HL-60 (cell line): ENCODE data around the gene ZNF664.

Experiments
- DNase-seq, 2 experiments: peaks; one replicate each; pipeline ENCODE4 v3.0.0-alpha.2; 2010 to 2020; ENCODE audit warnings: low read depth in 1 of 2, low spot score in 1 of 2
- H3K27ac ChIP-seq: fragments of 250-450 bp; sonication (Bioruptor Pico); replicated peaks from 2 replicates; pipeline ENCODE4 v1.5.1; 2020; ENCODE audit warnings: mild to moderate bottlenecking, moderate library complexity
- H3K27me3 ChIP-seq: fragments of 250-450 bp; sonication (Bioruptor Pico); 2 replicates; pipeline ENCODE4 v1.5.1; 2021; ENCODE audit warnings: mild to moderate bottlenecking, moderate library complexity; ENCODE audit not compliant: insufficient read depth, poor library complexity, severe bottlenecking
- H3K4me3 ChIP-seq: replicated peaks from 2 replicates; pipeline ENCODE4 v1.5.1; 2011; ENCODE audit warnings: mild to moderate bottlenecking, control low read depth, low read length; ENCODE audit not compliant: insufficient read depth
- CTCF ChIP-seq: IDR thresholded peaks from one replicate; pipeline ENCODE4 v1.5.1; 2011; ENCODE audit warnings: low read length, control low read depth, inconsistent platforms; ENCODE audit not compliant: insufficient read depth
- GABPA ChIP-seq: IDR thresholded peaks from 2 replicates; pipeline ENCODE4 v1.6.1; 2012; ENCODE audit warnings: low read depth
- POLR2AphosphoS5 ChIP-seq: IDR thresholded peaks from 2 replicates; pipeline ENCODE4 v1.6.1; 2012; ENCODE audit warnings: low read depth
- REST ChIP-seq: IDR thresholded peaks from 2 replicates; pipeline ENCODE4 v1.6.1; 2012; ENCODE audit warnings: low read depth; ENCODE audit not compliant: insufficient replicate concordance
- SPI1 ChIP-seq: IDR thresholded peaks from 2 replicates; pipeline ENCODE4 v1.6.1; 2012; ENCODE audit warnings: low read depth, mild to moderate bottlenecking, borderline replicate concordance

ZNF664 gene

GRCh38 chr12:123983822-123984485 lies 10.9 kb downstream of the ZNF664 start:
- Histone ChIP-seq H3K4me3 (no peak overlapping the region), H3K27ac (no peak overlapping the region), H3K27me3 (no peaks in the 10 kb centered on the region)
- DNase-seq: peak; percentile 18 to 55
- peak; percentile 28 for TF ChIP-seq CTCF
- no peak for TF ChIP-seq GABPA

- H3K27me3 ChIP-seq: no peaks in the 10 kb centered on the region
- H3K27ac ChIP-seq: no peak overlapping the region
- no peak overlapping the region for H3K4me3 ChIP-seq
- no peak for DNase-seq
- TF ChIP-seq POLR2AphosphoS5 (no peak), SPI1 (no peak), REST (no peak), CTCF (no peak), GABPA (no peak)
Observed at GRCh38 chr12:123984903-123985302, 11.9 kb downstream of the ZNF664 start.

- H3K4me3 ChIP-seq: no peak overlapping the region
- no peak overlapping the region for H3K27ac ChIP-seq
- no peaks in the 10 kb centered on the region for H3K27me3 ChIP-seq
- TF ChIP-seq REST (no peak), POLR2AphosphoS5 (no peak), SPI1 (no peak), CTCF (no peak), GABPA (no peak)
- no peak for DNase-seq
Observed at GRCh38 chr12:123986374-123986965, 13.5 kb downstream of the ZNF664 start.

- no peak for TF ChIP-seq SPI1
- TF ChIP-seq POLR2AphosphoS5: no peak
- no peak for TF ChIP-seq REST
- TF ChIP-seq CTCF: no peak
- TF ChIP-seq GABPA: no peak
- no peak for DNase-seq
- Histone ChIP-seq H3K27ac (no peak overlapping the region), H3K4me3 (no peak overlapping the region), H3K27me3 (no peaks in the 10 kb centered on the region)
Observed at GRCh38 chr12:123987022-123987421, 14.0 kb downstream of the ZNF664 start.
